ENCODE measurements around the gene SYNDIG1.

DNA sequence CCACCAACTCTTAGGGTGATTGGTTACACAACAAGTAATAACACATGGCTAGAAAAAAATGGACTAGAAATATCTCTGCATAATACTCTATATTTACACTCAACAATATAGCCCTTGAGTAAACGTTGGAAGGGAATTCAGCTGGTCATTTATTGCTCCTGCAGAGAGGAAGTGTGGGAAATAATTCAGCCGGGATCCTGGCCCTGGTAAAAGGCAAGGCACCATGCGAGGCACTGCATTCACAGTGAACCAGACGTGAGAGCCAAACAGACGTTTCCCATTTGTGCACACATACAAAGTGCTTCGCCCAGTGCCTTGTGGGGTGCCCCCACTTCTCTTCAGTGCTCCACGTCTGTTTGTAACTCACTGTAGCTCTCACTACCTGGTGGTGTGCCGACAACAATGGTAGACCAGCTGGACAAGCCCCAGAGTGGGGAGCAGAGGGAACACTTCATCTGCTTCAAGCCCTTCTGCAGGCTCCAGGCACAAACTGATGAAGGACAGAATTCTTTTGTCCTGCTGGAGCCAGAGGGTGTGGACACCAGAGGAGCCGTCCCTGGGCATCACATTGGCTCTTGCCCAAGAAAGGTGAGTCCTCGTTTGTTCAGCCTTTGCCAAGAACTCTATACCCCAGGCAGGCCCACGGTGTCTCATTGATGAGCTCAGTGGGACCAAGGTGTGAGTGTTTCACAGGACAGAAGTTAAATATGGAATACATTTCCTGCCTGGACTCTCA, 18.8 kb downstream of the SYNDIG1 start:
- TF ChIP-seq, protein P1, sequence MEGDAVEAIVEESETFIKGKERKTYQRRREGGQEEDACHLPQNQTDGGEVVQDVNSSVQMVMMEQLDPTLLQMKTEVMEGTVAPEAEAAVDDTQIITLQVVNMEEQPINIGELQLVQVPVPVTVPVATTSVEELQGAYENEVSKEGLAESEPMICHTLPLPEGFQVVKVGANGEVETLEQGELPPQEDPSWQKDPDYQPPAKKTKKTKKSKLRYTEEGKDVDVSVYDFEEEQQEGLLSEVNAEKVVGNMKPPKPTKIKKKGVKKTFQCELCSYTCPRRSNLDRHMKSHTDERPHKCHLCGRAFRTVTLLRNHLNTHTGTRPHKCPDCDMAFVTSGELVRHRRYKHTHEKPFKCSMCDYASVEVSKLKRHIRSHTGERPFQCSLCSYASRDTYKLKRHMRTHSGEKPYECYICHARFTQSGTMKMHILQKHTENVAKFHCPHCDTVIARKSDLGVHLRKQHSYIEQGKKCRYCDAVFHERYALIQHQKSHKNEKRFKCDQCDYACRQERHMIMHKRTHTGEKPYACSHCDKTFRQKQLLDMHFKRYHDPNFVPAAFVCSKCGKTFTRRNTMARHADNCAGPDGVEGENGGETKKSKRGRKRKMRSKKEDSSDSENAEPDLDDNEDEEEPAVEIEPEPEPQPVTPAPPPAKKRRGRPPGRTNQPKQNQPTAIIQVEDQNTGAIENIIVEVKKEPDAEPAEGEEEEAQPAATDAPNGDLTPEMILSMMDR (conservative IDR thresholded peaks at IDR 0.05; ENCODE audit: low read length), result no peak
- no peak for TF ChIP-seq EZH2phosphoT487 (IDR thresholded peaks at IDR 0.05; ENCODE audit: borderline replicate concordance, low read depth, low read length)
